HepG2 (cell line): ENCODE results near the gene NOG. TPM values are rescaled to one million over a fixed set of nuclear protein-coding genes. Genes with fewer than 3 reads are reported as not detected.

Experiments used
- ASH2L ChIP-seq: fragments of 300-600, 200-600 bp; sonication (generic); IDR thresholded peaks from 2 replicates; pipeline ENCODE4 v1.7.0; 2017; ENCODE audit warnings: low read depth, mild to moderate bottlenecking, moderate library complexity, mixed read lengths, low read length; ENCODE audit not compliant: insufficient read length
- CBX2 ChIP-seq, 2 experiments: fragments of 200-600 bp in 1 of 2; sonication (generic); formaldehyde crosslinking in 1 of 2; IDR thresholded peaks; 2 replicates each; pipeline versions ENCODE4 v1.7.0 to v1.8.1; 2018 to 2022; ENCODE audit warnings: low read depth in 2 of 2, low read length in 1 of 2, mild to moderate bottlenecking in 1 of 2, missing genetic modification reagents in 1 of 2
- HOXA3 ChIP-seq: sonication (generic); formaldehyde crosslinking; IDR thresholded peaks from 2 replicates; pipeline ENCODE4 v1.5.0; 2020; ENCODE audit warnings: missing genetic modification reagents
- MAZ ChIP-seq, 2 experiments: sonication (generic) in 1 of 2; formaldehyde crosslinking in 1 of 2; IDR thresholded peaks; 2 replicates each; pipeline versions ENCODE4 v1.5.0 to v1.6.1; 2012 to 2020; ENCODE audit warnings: low read depth in 2 of 2, mild to moderate bottlenecking in 2 of 2, borderline replicate concordance in 1 of 2, improper control_type of control experiment in 1 of 2, low read length in 1 of 2, missing genetic modification reagents in 1 of 2, moderate library complexity in 1 of 2
- ZC3H4 ChIP-seq: sonication (generic); formaldehyde crosslinking; IDR thresholded peaks from 2 replicates; pipeline ENCODE4 v1.4.0; 2020; ENCODE audit warnings: missing genetic modification reagents, borderline replicate concordance
- polyA plus RNA-seq, 8 experiments: library from polyadenylated mRNA; depleted of rRNA in 3 of 8; stranded (reverse) in 7 of 8; unstranded in 1 of 8; fragments of >200 nt; fragmentation: Illumina TruSeq in 4 of 8; extraction: Trizol in 4 of 8; gene quantifications; 2 replicates each; pipeline versions ENCODE4 v1.2.1 to v1.2.3, GENCODE V29; 2011 to 2016; ENCODE audit warnings: low read depth in 4 of 8, missing spikeins in 1 of 8, mixed read lengths in 1 of 8; ENCODE audit not compliant: insufficient read depth in 1 of 8
- total RNA-seq, 5 experiments: library from RNA; depleted of rRNA; stranded (reverse); fragments of >200 nt; fragmentation: Illumina TruSeq; extraction: Trizol; gene quantifications; 2 replicates each; pipeline ENCODE4 v1.2.3, GENCODE V29; 2016; ENCODE audit warnings: low read depth in 1 of 5
- TF ChIP-seq, protein P1 (sequence below): sonication (generic); formaldehyde crosslinking; IDR thresholded peaks from 2 replicates; pipeline ENCODE4 v1.4.0; 2020; ENCODE audit warnings: missing genetic modification reagents
- TF ChIP-seq, protein P2 (sequence below): sonication (generic); formaldehyde crosslinking; IDR thresholded peaks from 2 replicates; pipeline ENCODE4 v1.4.0; 2020; ENCODE audit warnings: mild to moderate bottlenecking, missing genetic modification reagents
- TF ChIP-seq, protein P3 (sequence below): sonication (generic); formaldehyde crosslinking; IDR thresholded peaks from 2 replicates; pipeline ENCODE4 v1.5.0; 2020; ENCODE audit warnings: mild to moderate bottlenecking, missing genetic modification reagents
- TF ChIP-seq, protein P4 (sequence below), 2 experiments: sonication (generic) in 1 of 2; formaldehyde crosslinking in 1 of 2; IDR thresholded peaks; 2 replicates each; pipeline versions ENCODE4 v1.6.1 to v1.9.0; 2014 to 2022; ENCODE audit warnings: antibody characterized with exemption in 1 of 2, borderline replicate concordance in 1 of 2, inconsistent platforms in 1 of 2, low read depth in 1 of 2, missing genetic modification reagents in 1 of 2
- TF ChIP-seq, protein P5 (sequence below): sonication (generic); formaldehyde crosslinking; IDR thresholded peaks from 2 replicates; pipeline ENCODE4 v1.5.0; 2020; ENCODE audit warnings: mild to moderate bottlenecking, missing genetic modification reagents, borderline replicate concordance

Gene NOG
- total and polyA plus RNA-seq, 2 of the 13 experiments (the other 11 are each of a cell fraction or from before 2014, with no cell fraction given), result not detected

DNA sequence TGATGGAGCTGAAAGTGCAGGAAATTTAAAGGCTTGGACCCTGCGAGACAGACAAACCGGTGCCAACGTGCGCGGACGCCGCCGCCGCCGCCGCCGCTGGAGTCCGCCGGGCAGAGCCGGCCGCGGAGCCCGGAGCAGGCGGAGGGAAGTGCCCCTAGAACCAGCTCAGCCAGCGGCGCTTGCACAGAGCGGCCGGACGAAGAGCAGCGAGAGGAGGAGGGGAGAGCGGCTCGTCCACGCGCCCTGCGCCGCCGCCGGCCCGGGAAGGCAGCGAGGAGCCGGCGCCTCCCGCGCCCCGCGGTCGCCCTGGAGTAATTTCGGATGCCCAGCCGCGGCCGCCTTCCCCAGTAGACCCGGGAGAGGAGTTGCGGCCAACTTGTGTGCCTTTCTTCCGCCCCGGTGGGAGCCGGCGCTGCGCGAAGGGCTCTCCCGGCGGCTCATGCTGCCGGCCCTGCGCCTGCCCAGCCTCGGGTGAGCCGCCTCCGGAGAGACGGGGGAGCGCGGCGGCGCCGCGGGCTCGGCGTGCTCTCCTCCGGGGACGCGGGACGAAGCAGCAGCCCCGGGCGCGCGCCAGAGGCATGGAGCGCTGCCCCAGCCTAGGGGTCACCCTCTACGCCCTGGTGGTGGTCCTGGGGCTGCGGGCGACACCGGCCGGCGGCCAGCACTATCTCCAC lies at the start of gene NOG (continued):
- no peak for TF ChIP-seq MAZ (IDR thresholded peaks at IDR 0.05; ENCODE audit: borderline replicate concordance, low read depth, low read length)
- no peak for TF ChIP-seq MAZ (CRISPR knock-in tag; IDR thresholded peaks at IDR 0.05; ENCODE audit: low read depth)
- TF ChIP-seq, protein P1, sequence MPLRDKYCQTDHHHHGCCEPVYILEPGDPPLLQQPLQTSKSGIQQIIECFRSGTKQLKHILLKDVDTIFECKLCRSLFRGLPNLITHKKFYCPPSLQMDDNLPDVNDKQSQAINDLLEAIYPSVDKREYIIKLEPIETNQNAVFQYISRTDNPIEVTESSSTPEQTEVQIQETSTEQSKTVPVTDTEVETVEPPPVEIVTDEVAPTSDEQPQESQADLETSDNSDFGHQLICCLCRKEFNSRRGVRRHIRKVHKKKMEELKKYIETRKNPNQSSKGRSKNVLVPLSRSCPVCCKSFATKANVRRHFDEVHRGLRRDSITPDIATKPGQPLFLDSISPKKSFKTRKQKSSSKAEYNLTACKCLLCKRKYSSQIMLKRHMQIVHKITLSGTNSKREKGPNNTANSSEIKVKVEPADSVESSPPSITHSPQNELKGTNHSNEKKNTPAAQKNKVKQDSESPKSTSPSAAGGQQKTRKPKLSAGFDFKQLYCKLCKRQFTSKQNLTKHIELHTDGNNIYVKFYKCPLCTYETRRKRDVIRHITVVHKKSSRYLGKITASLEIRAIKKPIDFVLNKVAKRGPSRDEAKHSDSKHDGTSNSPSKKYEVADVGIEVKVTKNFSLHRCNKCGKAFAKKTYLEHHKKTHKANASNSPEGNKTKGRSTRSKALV (CRISPR knock-in tag), result peak; percentile 62; the same call in 1 of the 2 replicates
- TF ChIP-seq ASH2L, result no peak
- TF ChIP-seq CBX2 (IDR thresholded peaks at IDR 0.05; ENCODE audit: low read depth, low read length), result no peak
- 0 out of 2 replicates have a peak, but pooled peaks have one; percentile 5 for TF ChIP-seq CBX2 (CRISPR knock-in tag; IDR thresholded peaks at IDR 0.05; ENCODE audit: low read depth)
- TF ChIP-seq, protein P2, sequence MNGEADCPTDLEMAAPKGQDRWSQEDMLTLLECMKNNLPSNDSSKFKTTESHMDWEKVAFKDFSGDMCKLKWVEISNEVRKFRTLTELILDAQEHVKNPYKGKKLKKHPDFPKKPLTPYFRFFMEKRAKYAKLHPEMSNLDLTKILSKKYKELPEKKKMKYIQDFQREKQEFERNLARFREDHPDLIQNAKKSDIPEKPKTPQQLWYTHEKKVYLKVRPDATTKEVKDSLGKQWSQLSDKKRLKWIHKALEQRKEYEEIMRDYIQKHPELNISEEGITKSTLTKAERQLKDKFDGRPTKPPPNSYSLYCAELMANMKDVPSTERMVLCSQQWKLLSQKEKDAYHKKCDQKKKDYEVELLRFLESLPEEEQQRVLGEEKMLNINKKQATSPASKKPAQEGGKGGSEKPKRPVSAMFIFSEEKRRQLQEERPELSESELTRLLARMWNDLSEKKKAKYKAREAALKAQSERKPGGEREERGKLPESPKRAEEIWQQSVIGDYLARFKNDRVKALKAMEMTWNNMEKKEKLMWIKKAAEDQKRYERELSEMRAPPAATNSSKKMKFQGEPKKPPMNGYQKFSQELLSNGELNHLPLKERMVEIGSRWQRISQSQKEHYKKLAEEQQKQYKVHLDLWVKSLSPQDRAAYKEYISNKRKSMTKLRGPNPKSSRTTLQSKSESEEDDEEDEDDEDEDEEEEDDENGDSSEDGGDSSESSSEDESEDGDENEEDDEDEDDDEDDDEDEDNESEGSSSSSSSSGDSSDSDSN (CRISPR knock-in tag), result peak; percentile 87
- TF ChIP-seq, protein P3, sequence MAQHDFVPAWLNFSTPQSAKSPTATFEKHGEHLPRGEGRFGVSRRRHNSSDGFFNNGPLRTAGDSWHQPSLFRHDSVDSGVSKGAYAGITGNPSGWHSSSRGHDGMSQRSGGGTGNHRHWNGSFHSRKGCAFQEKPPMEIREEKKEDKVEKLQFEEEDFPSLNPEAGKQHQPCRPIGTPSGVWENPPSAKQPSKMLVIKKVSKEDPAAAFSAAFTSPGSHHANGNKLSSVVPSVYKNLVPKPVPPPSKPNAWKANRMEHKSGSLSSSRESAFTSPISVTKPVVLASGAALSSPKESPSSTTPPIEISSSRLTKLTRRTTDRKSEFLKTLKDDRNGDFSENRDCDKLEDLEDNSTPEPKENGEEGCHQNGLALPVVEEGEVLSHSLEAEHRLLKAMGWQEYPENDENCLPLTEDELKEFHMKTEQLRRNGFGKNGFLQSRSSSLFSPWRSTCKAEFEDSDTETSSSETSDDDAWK, result no peak
- TF ChIP-seq, protein P4, sequence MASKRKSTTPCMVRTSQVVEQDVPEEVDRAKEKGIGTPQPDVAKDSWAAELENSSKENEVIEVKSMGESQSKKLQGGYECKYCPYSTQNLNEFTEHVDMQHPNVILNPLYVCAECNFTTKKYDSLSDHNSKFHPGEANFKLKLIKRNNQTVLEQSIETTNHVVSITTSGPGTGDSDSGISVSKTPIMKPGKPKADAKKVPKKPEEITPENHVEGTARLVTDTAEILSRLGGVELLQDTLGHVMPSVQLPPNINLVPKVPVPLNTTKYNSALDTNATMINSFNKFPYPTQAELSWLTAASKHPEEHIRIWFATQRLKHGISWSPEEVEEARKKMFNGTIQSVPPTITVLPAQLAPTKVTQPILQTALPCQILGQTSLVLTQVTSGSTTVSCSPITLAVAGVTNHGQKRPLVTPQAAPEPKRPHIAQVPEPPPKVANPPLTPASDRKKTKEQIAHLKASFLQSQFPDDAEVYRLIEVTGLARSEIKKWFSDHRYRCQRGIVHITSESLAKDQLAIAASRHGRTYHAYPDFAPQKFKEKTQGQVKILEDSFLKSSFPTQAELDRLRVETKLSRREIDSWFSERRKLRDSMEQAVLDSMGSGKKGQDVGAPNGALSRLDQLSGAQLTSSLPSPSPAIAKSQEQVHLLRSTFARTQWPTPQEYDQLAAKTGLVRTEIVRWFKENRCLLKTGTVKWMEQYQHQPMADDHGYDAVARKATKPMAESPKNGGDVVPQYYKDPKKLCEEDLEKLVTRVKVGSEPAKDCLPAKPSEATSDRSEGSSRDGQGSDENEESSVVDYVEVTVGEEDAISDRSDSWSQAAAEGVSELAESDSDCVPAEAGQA (IDR thresholded peaks at IDR 0.05; ENCODE audit: low read depth), result no peak
- TF ChIP-seq, protein P4 (CRISPR knock-in tag; IDR thresholded peaks at IDR 0.05; ENCODE audit: borderline replicate concordance), result no peak
- TF ChIP-seq, protein P5, sequence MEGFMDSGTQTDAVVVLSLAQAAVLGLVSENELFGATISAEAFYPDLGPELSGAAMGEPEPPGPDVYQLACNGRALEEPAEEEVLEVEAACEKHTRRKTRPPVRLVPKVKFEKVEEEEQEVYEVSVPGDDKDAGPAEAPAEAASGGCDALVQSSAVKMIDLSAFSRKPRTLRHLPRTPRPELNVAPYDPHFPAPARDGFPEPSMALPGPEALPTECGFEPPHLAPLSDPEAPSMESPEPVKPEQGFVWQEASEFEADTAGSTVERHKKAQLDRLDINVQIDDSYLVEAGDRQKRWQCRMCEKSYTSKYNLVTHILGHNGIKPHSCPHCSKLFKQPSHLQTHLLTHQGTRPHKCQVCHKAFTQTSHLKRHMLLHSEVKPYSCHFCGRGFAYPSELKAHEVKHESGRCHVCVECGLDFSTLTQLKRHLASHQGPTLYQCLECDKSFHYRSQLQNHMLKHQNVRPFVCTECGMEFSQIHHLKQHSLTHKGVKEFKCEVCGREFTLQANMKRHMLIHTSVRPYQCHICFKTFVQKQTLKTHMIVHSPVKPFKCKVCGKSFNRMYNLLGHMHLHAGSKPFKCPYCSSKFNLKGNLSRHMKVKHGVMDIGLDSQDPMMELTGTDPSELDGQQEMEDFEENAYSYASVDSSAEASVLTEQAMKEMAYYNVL (CRISPR knock-in tag), result 0 out of 2 replicates have a peak, but pooled peaks have one; percentile 30
- TF ChIP-seq ZC3H4 (CRISPR knock-in tag), result no peak
- no peak for TF ChIP-seq HOXA3 (CRISPR knock-in tag)
